GM18517 (cell line): ENCODE results near the gene PTPN14.
A peak's percentile ranks its signal among the peaks of the same experiment; 100 is the strongest.
"Not testable (repeated sequence)": the region's sequence is repeated elsewhere in the genome, so short reads cannot be mapped to it uniquely, and the experiment has no call there.

Experiments used
- ATAC-seq: cut with Tn5 transposase; IDR thresholded peaks from one replicate; pipeline ENCODE4 v1.9.1; 2021; ENCODE audit warnings: mild to moderate bottlenecking, moderate library complexity; ENCODE audit not compliant: unreplicated experiment

The PTPN14 gene

GRCh38 chr1:214513394-214513793 is 38.0 kb downstream of the PTPN14 start:
- no peak for ATAC-seq

- ATAC-seq: no peak
These were observed 39.8 kb downstream of the PTPN14 start for GRCh38 chr1:214511639-214511998.

- ATAC-seq: no peak
These were observed 40.3 kb downstream of the PTPN14 start for GRCh38 chr1:214510914-214511638.

GRCh38 chr1:214510477-214510876 is 40.9 kb downstream of the PTPN14 start:
- ATAC-seq: no peak

GRCh38 chr1:214509622-214510021 is 41.8 kb downstream of the PTPN14 start:
- ATAC-seq: not testable (repeated sequence)

- ATAC-seq: peak; percentile 88
These were observed 44.4 kb downstream of the PTPN14 start for GRCh38 chr1:214506972-214507431.

GRCh38 chr1:214505134-214505533 is 46.3 kb downstream of the PTPN14 start:
- ATAC-seq: no peak

- no peak for ATAC-seq
These were observed 47.1 kb downstream of the PTPN14 start for GRCh38 chr1:214504330-214504729.

- no peak for ATAC-seq
These were observed 47.8 kb downstream of the PTPN14 start for GRCh38 chr1:214503553-214503952.

GRCh38 chr1:214500340-214501055 is 50.9 kb downstream of the PTPN14 start:
- ATAC-seq: no peak

- no peak for ATAC-seq
These were observed 51.7 kb downstream of the PTPN14 start for GRCh38 chr1:214499732-214500131.

- ATAC-seq: no peak
These were observed 53.4 kb downstream of the PTPN14 start for GRCh38 chr1:214498021-214498420.

GRCh38 chr1:214496126-214496525 is 55.3 kb downstream of the PTPN14 start:
- no peak for ATAC-seq

GRCh38 chr1:214494706-214495105 is 56.7 kb downstream of the PTPN14 start:
- no peak for ATAC-seq

GRCh38 chr1:214494179-214494578 is 57.2 kb downstream of the PTPN14 start:
- not testable (repeated sequence) for ATAC-seq

- no peak for ATAC-seq
These were observed 58.1 kb downstream of the PTPN14 start for GRCh38 chr1:214493126-214493796.

GRCh38 chr1:214492401-214493075 is 58.9 kb downstream of the PTPN14 start:
- no peak for ATAC-seq

- no peak for ATAC-seq
These were observed 59.8 kb downstream of the PTPN14 start for GRCh38 chr1:214491468-214492146.

GRCh38 chr1:214485151-214485550 is 66.3 kb downstream of the PTPN14 start:
- no peak for ATAC-seq

GRCh38 chr1:214483180-214483579 is 68.2 kb downstream of the PTPN14 start:
- ATAC-seq: not testable (repeated sequence)
